CD4-positive, CD25-positive, alpha-beta regulatory T cell (primary cell): ENCODE data around the gene COL20A1. TPM values are rescaled to one million over a fixed set of nuclear protein-coding genes. Genes with fewer than 3 reads are reported as not detected.

Experiments used
- ATAC-seq, 2 donors: fragments of 150-1000 bp; cut with Tn5 transposase; one replicate each; pipeline ENCODE4 v1.10.0; 2021; ENCODE audit warnings: low read depth in 2 of 2, moderate number of reproducible peaks in 2 of 2, moderate library complexity in 1 of 2
- DNase-seq, 3 donors: peaks; one replicate each; pipeline versions ENCODE4 v3.0.0 to v3.0.0-alpha.2; 2012 to 2022; ENCODE audit warnings: mixed read lengths in 1 of 3
- H3K27ac ChIP-seq: one replicate; pipeline ENCODE4 v1.7.0; 2013; ENCODE audit warnings: mild to moderate bottlenecking, low read length; ENCODE audit not compliant: insufficient read depth, poor library complexity, severe bottlenecking
- H3K27me3 ChIP-seq: one replicate; pipeline ENCODE4 v1.7.0; 2013; ENCODE audit warnings: low read length; ENCODE audit not compliant: control insufficient read depth, insufficient read depth
- H3K36me3 ChIP-seq: one replicate; pipeline ENCODE4 v1.7.0; 2013; ENCODE audit warnings: mild to moderate bottlenecking, low read length, moderate library complexity; ENCODE audit not compliant: control insufficient read depth, insufficient read depth
- H3K4me1 ChIP-seq: 2 replicates; pipeline ENCODE4 v1.7.0; 2013; ENCODE audit warnings: mild to moderate bottlenecking, low read length; ENCODE audit not compliant: insufficient read depth, control insufficient read depth, poor library complexity, severe bottlenecking
- H3K4me3 ChIP-seq: one replicate; pipeline ENCODE4 v1.7.0; 2013; ENCODE audit warnings: low read depth, mild to moderate bottlenecking, low read length, moderate library complexity
- H3K9me3 ChIP-seq, 2 experiments: 1 replicate in 1 of 2; 2 replicates in 1 of 2; pipeline ENCODE4 v1.7.0; 2013; ENCODE audit warnings: low read length in 2 of 2, mild to moderate bottlenecking in 1 of 2, moderate library complexity in 1 of 2; ENCODE audit not compliant: control insufficient read depth in 2 of 2
- H3K27ac Mint-ChIP-seq, 3 donors: one replicate each; pipeline ENCODE4 v1.8.0; 2020 to 2022; ENCODE audit warnings: mild to moderate bottlenecking in 3 of 3, mixed read lengths in 3 of 3, moderate library complexity in 2 of 3
- H3K27me3 Mint-ChIP-seq: one replicate; pipeline ENCODE4 v1.8.0; 2022; ENCODE audit warnings: mild to moderate bottlenecking, mixed read lengths
- H3K36me3 Mint-ChIP-seq: one replicate; pipeline ENCODE4 v1.8.0; 2020; ENCODE audit warnings: mixed read lengths
- H3K4me1 Mint-ChIP-seq, 4 donors: one replicate each; pipeline ENCODE4 v1.8.0; 2020 to 2022; ENCODE audit warnings: mixed read lengths in 4 of 4, mild to moderate bottlenecking in 1 of 4
- H3K4me3 Mint-ChIP-seq, 4 donors: one replicate each; pipeline ENCODE4 v1.8.0; 2020 to 2022; ENCODE audit warnings: mild to moderate bottlenecking in 4 of 4, mixed read lengths in 4 of 4, moderate library complexity in 3 of 4
- H3K9me3 Mint-ChIP-seq, 7 donors: one replicate each; pipeline ENCODE4 v1.8.0; 2020 to 2022; ENCODE audit warnings: mixed read lengths in 7 of 7, mild to moderate bottlenecking in 3 of 7, moderate library complexity in 2 of 7
- polyA plus RNA-seq, 4 donors: library from polyadenylated mRNA; unstranded; fragments of 300-500 nt; fragmentation: Illumina TruSeq; gene quantifications; one replicate each; pipeline ENCODE4 v1.2.3, GENCODE V29; 2021
- total RNA-seq: library from RNA; stranded (reverse); gene quantifications from one replicate; pipeline ENCODE4 v1.2.3, GENCODE V29; 2022

COL20A1 gene
- total and polyA plus RNA-seq, 5 donors from 2014 or later: 0.20 TPM; not detected in 4

DNA sequence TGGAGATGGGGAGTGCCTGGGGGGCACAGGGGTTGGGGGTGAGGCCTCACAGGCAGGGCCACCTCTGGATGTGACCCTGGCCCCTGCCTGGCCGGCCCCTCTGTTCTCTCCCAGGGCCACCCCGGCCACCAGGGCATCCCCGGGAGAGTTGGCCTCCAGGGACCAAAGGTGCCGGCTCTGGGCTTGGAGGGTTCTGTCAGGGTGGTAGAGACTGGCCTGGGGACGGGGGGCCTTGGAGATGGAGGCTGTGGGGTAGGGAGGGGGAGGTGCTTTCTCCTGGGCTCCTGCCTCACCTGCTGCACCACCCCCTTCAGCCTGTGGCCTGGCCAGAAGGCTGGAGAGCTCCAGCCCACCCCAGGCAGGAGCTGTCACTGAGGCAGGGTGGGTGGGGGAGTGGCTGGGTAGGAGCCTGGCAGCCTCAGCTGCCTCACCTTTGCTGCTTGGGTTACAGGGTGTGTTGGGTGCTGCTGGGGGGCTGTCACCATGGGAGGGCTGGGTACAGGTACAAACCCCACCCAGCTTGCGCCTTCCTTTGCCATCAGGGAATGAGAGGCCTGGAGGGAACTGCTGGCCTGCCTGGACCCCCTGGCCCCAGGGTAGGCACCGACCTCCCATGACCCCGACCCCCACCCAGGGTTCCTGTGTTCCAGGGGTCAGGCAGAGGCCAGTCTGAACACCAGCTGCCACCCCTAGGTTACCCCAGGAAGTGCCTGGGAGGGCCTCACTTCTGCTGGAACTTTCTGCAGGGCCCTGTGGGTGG lies 32.7 kb downstream of the COL20A1 start:
- Histone ChIP-seq H3K4me3 (no peak overlapping the region), H3K27me3 (no peaks in the 10 kb centered on the region), H3K36me3 (no peaks in the 10 kb centered on the region), H3K9me3 (peaks cover 0 to 11% of the 10 kb centered on the region in 2 experiments), H3K27ac (no peak overlapping the region), H3K4me1 (peaks cover 9% of the 10 kb centered on the region)
- ATAC-seq (no peak), DNase-seq (no peak)
- Mint-ChIP-seq H3K4me3 (no peak overlapping the region), H3K4me1 (peaks cover 0 to 5% (median 0%) of the 10 kb centered on the region in 4 donors), H3K36me3 (no peaks in the 10 kb centered on the region), H3K9me3 (peaks cover 0 to 3% (median 0%) of the 10 kb centered on the region in 7 donors), H3K27ac (peak overlapping the region in 1 of 3 donors; percentile 89), H3K27me3 (no peaks in the 10 kb centered on the region)

DNA sequence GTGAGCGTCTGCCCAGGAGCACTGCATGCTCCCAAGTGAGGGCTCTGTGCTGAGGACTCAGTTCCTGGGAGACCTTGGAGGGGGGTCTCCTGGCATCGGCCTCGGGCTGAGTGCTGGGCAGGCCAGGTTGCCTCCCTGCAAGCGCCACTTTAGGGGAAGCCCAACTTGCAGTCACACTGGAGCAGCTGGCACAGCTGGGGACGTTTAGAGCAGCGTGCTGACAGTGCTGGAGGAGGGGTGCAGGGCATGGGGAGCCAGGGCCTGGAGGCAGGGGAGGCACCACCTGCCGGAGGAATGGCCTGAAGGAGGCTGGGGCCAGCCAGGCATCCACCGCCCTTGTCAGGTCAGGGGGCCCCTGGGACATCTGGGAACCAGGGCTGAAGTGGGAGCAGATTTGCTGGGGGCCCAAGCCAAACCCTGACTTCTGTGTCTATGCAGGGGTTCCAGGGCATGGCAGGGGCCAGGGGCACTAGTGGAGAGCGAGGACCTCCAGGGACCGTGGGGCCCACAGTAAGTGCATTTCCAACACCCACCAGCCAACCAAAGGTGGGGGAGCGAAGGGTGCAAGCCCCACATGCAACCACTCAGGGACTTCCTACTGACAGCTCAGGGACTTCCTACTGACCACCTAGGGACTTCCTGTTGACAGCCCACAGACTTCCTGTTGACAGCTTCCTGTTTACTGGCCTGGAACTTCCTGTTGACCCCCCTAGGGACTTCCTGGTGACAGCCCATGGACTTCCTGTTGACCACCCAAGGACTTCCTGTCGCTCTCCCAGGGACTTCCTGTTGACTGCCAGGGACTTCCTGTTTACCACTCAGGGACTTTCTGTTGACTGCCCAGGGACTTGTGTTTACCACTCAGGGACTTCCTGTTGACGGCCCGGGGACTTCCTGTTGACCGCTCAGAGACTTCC lies 33.6 kb downstream of the COL20A1 start:
- peaks cover 9% of the 10 kb centered on the region for H3K4me1 ChIP-seq
- no peaks in the 10 kb centered on the region for H3K27me3 ChIP-seq
- peaks cover 2% of the 10 kb centered on the region for H3K36me3 Mint-ChIP-seq
- H3K9me3 ChIP-seq: peaks cover 1 to 14% of the 10 kb centered on the region in 2 experiments
- no peak overlapping the region for H3K4me3 ChIP-seq
- ATAC-seq (peak in 1 of 2 donors; percentile 7), DNase-seq (peak in 1 of 3 donors; percentile 16)
- peaks cover 3% of the 10 kb centered on the region for H3K27me3 Mint-ChIP-seq
- H3K4me3 Mint-ChIP-seq: peak overlapping the region in 1 of 4 donors; percentile 21
- peak overlapping the region; percentile 76 for H3K27ac ChIP-seq
- peaks cover 0 to 5% (median 2%) of the 10 kb centered on the region in 7 donors for H3K9me3 Mint-ChIP-seq
- peak overlapping the region; percentile 72 to 95 (median 86) for H3K27ac Mint-ChIP-seq
- H3K4me1 Mint-ChIP-seq: peaks cover 0 to 5% (median 0%) of the 10 kb centered on the region in 4 donors
- H3K36me3 ChIP-seq: no peaks in the 10 kb centered on the region

DNA sequence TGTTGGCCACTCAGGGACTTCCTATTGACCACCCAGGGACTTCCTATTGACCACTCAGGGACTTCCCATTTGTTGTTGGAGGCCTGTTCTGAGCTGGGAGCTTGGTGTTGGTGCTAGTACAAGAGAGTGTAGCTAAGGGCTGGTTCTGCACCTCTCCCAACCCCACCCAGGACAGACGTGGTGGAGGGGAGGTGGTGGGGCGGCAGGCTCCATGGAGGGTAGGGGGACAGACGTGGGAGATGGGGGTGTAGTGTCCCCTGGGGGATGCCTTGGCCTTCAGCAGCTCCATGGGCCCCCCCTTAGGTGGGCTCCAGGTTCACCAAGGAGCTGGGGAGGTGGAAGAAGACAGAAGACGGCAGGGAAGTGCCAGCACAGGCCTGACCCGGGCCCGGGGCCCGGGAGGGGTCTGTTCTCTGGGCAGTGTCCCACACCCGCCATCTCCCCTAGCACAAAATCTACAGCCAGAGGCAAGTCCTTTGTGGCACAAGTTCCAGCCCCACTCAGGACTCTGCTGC lies 34.3 kb downstream of the COL20A1 start:
- H3K4me3 Mint-ChIP-seq: peak overlapping the region in 1 of 4 donors; percentile 21
- Histone ChIP-seq H3K27ac (peak overlapping the region; percentile 76), H3K4me3 (no peak overlapping the region), H3K4me1 (peaks cover 9% of the 10 kb centered on the region), H3K9me3 (peaks cover 7 to 21% of the 10 kb centered on the region in 2 experiments), H3K27me3 (no peaks in the 10 kb centered on the region), H3K36me3 (no peaks in the 10 kb centered on the region)
- DNase-seq (no peak), ATAC-seq (peak in 1 of 2 donors; percentile 35)
- peak overlapping the region; percentile 72 to 95 (median 86) for H3K27ac Mint-ChIP-seq
- H3K36me3 Mint-ChIP-seq: peaks cover 6% of the 10 kb centered on the region
- H3K4me1 Mint-ChIP-seq: peaks cover 0 to 5% (median 0%) of the 10 kb centered on the region in 4 donors
- peaks cover 0 to 11% (median 5%) of the 10 kb centered on the region in 7 donors for H3K9me3 Mint-ChIP-seq
- H3K27me3 Mint-ChIP-seq: peaks cover 8% of the 10 kb centered on the region

DNA sequence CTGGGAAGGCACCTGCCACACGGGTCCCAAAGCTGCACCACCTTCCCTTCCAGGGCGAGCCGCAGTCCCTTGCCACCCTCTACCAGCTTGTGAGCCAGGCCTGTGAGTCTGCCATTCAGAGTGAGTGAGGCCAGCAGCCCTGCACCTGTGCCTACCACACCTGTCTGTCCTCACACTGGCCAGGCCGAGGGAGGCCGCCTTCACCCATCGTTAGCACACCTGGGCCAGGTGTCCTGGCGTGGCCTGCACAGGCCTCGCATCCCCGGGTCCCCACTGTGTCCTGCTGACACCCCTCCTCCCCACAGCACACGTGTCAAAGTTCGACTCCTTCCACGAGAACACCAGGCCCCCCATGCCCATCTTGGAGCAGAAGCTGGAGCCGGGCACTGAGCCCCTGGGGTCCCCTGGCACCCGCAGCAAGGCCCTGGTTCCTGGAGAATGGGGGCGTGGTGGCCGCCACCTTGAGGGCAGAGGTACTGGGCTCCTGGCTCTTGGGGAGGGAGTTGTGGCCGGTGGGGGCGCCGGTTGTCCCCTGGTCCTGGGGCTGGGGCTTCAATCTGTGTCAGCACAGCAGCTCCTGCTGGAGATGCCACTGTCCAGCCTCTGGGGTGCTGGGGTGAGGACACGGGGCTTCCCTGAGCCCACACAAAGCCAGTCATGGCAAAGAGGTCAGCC lies 35.2 kb downstream of the COL20A1 start:
- H3K36me3 Mint-ChIP-seq: peaks cover 6% of the 10 kb centered on the region
- no peak overlapping the region for H3K4me3 ChIP-seq
- H3K27ac ChIP-seq: no peak overlapping the region
- no peaks in the 10 kb centered on the region for H3K27me3 ChIP-seq
- peaks cover 0 to 5% (median 0%) of the 10 kb centered on the region in 4 donors for H3K4me1 Mint-ChIP-seq
- H3K4me1 ChIP-seq: peaks cover 9% of the 10 kb centered on the region
- H3K27ac Mint-ChIP-seq: peak overlapping the region in 1 of 3 donors; percentile 56
- peaks cover 7 to 21% of the 10 kb centered on the region in 2 experiments for H3K9me3 ChIP-seq
- DNase-seq (no peak), ATAC-seq (no peak)
- H3K36me3 ChIP-seq: no peaks in the 10 kb centered on the region
- H3K27me3 Mint-ChIP-seq: peaks cover 8% of the 10 kb centered on the region
- no peak overlapping the region for H3K4me3 Mint-ChIP-seq
- H3K9me3 Mint-ChIP-seq: peaks cover 0 to 11% (median 5%) of the 10 kb centered on the region in 7 donors

DNA sequence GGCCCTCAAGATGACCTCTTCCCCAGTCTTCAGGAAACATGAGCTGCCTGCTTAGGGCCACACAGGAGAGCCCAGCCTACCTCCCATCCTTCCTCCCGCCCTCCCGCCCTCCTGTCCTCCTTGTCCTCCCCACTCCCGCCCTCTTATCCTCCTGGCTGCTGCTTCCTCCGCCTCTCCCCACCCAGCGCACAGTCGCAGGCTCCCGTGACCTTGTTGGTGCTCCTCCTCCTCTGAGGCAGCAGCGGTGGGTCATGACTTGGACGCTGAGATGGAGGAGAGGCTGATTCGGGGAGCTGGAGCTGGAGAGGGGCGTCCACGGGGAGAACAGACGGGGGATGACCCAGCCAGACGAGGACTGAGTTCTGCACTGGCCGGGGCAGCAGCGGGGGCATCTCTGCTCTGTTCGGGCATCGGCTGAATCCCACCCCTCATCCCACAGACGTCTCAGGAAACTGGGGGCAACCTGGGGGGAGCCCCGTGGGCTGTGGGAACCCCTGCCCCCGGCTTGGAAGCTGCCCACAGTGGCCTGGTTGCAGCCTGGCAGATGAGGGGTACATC lies 35.8 kb downstream of the COL20A1 start:
- no peak for ATAC-seq

DNA sequence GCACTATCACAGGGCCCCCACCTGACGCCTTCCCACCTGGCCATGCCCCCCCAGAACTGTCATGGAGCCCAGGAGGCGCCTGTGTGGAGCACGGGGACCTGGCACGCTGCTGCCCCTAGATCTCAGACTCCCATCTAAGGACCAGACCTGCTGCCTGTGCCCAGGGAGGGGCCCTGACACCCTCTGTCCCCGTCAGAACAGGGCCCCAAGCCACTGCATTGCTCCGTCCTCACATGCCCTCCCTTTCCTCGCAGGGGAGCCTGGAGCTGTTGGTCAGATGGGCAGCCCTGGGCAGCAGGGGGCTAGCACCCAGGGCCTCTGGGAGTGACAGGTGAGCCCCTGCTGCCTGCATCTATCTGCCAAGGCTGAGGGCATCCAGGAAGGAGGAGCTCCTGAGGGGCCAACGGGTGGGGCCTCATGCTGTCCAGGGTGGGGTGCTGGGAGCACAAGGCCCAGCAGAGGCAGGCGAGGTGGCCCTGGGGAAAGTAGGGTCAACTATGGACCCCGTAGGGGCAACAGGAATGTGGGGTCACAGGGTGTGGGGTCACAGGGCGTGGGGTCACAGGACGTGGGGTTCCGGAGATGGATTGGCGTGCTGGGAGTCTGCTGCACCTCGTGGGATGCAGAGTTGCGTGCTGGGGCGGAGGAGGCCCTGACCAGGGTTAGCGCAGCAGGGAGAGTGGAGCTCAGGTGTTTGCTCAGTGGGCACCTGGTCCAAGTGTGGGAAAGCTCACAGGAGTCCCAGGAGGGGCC lies 36.5 kb downstream of the COL20A1 start:
- Histone ChIP-seq H3K27ac (no peak overlapping the region), H3K9me3 (peaks cover 7 to 21% of the 10 kb centered on the region in 2 experiments), H3K36me3 (no peaks in the 10 kb centered on the region), H3K27me3 (no peaks in the 10 kb centered on the region), H3K4me3 (no peak overlapping the region), H3K4me1 (peaks cover 9% of the 10 kb centered on the region)
- Mint-ChIP-seq H3K36me3 (peaks cover 6% of the 10 kb centered on the region), H3K9me3 (peaks cover 0 to 19% (median 5%) of the 10 kb centered on the region in 7 donors), H3K4me1 (peaks cover 0 to 5% (median 0%) of the 10 kb centered on the region in 4 donors), H3K27me3 (peaks cover 8% of the 10 kb centered on the region), H3K4me3 (no peak overlapping the region), H3K27ac (no peak overlapping the region)
- ATAC-seq (no peak), DNase-seq (no peak)

More for the DNA sequence above, 35.8 kb downstream of the COL20A1 start:
- peaks cover 8% of the 10 kb centered on the region for H3K27me3 Mint-ChIP-seq
- no peak overlapping the region for H3K4me3 ChIP-seq
- peaks cover 6% of the 10 kb centered on the region for H3K36me3 Mint-ChIP-seq
- no peaks in the 10 kb centered on the region for H3K27me3 ChIP-seq
- H3K9me3 Mint-ChIP-seq: peaks cover 0 to 16% (median 5%) of the 10 kb centered on the region in 7 donors
- peaks cover 0 to 5% (median 0%) of the 10 kb centered on the region in 4 donors for H3K4me1 Mint-ChIP-seq
- no peak overlapping the region for H3K4me3 Mint-ChIP-seq
- no peak overlapping the region for H3K27ac ChIP-seq
- no peak overlapping the region for H3K27ac Mint-ChIP-seq
- peaks cover 9% of the 10 kb centered on the region for H3K4me1 ChIP-seq
- DNase-seq: no peak
- H3K36me3 ChIP-seq: no peaks in the 10 kb centered on the region
- H3K9me3 ChIP-seq: peaks cover 7 to 21% of the 10 kb centered on the region in 2 experiments
